Measurements from ENCODE around the gene MRPS33.
"Not testable (repeated sequence)": the region's sequence is repeated elsewhere in the genome, so short reads cannot be mapped to it uniquely, and the experiment has no call there.

Gene MRPS33

DNA sequence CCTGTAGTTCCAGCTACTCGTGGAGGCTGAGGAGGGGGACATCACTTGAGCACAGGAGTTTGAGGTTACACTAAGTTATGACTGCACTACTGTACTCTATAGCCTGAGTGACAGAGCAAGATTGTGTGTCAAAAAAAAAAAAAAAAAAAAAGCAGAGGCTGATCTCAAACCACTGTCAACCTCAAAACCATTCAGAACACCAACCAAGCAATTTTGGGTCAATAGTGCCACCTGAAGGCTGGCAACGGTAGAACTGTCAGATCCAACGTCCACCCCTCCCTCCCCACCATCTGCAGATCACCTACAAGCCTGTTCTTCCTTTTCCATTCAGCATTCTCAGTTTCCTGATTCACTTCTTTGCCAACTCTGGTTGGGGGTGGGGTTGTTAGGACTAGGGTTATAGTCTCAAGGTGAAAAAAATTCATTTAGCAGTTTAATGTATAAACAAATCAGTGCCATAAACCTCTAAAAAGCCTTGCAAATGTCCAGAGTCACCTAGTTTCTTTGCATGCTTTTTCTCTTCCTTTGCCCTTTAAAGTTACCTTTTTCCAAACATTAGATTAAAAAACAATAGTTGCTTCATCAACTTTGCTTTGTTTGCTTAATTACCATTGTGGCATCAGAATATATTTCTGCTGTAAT lies 2.6 kb downstream of the MRPS33 start:
- no peak for FAIRE-seq

DNA sequence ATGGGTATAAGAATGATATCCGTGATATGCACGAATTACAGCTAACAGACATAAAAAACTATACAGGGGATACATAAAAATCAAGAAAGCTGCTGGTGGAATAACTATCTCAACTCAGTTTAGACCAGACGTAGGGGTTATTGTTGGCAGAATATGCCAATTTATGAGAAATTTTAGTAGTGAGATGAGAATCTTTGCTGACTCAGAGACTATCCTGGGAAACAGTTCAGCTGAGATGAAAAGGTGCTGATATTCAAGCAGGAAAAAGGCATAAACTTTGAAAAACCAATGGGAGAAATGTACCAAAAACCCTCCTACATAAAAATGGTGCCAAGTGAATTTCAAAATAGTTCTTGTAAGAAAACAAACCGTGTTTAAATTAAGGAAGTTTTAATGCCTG lies 3.3 kb downstream of the MRPS33 start:
- FAIRE-seq = no peak

DNA sequence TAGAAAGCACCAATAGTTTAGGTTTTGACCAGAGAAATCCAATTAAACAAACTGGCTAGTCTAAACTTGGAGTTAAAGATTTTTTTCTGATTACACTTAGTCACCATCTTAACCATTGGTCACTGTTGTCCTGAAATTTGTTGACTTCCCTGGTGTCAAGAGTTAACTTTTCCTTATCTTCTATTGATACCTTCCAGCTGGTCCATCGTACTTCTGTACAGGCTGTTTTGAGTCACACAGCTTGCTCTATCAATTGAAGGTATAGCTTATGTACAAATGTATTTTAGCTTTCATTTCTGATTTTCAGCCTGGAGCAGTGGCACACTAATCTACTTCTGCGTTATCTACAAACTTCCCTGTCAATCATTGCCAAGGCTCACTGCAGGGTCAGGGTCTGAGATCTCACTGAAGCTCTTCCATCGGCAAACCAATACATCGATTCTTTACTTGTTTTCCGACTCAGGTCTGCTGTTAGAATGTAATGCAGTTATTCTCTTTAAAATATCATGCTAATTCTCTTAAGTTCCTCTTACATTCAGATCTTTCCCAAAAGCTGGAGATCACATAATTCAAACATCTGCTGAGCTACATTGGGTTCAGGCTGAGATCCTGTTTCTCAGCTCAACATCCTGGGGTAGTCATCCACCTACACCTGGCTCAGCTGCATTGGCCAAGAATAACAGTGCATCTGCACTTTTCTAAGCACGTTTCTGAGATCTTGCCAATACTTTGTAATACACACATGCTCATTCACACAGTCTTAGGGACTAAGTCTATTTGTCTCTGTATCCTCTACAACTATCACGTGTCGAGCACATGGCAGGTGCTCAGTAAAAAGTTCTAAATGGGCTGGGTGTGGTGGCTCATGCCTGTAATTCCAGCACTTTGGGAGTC lies 11.3 kb downstream of the MRPS33 start:
- no peak for FAIRE-seq

DNA sequence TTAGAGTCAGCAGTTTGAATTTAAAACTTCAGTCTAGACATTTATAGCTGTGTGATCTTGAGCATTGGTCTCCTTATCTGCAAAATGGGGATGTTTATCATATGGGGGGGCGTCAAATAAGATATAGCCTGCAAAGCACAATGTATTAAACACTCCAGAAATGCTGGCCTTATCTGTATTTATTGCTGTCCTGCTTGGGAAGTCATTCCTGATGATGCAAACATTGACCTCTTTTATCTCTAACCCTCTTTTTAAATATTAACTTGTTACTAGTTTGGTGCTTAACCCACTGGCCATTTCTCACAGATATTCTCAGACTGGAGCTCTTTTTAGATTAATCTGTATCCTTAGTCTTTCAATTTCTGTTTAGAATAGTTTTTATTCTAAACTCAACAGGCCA lies 13.2 kb downstream of the MRPS33 start:
- no peak for FAIRE-seq

DNA sequence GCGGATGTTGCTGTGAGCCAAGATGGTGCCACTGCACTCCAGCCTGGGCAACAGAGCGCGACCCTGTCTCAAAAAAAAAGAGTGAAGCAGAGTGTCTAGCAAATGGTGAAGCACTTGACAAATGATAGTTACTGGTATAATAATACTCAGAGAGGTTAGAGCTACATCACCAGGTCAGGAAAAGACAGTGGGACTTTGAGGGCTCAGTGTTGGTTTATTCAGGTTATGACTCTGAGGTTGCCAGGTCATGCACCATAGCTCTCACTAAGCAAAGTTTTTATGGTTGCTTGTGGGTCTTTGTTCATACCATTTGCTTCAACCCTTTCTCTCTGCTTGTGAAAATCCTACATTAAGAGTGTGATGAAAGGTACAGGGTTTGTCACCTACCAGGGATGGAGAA lies 13.6 kb downstream of the MRPS33 start:
- FAIRE-seq = no peak

DNA sequence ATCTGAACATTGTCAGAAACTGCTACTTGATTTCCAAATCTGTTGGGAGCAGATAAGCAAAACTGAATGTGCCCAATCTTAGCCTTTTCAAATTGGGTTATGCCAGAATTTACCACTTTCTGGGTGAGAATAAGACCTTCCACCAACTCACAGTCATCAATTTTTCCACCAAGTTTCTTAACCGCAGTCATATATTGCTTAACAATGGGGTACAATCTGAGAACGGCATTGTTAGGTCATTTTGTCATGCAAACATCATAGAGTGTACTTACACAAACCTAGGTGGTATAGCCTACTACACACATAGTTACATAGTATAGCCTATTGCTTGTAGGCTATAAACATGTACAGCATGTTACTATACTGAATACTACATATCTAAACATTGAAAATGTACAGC lies 16.0 kb downstream of the MRPS33 start:
- FAIRE-seq = no peak

DNA sequence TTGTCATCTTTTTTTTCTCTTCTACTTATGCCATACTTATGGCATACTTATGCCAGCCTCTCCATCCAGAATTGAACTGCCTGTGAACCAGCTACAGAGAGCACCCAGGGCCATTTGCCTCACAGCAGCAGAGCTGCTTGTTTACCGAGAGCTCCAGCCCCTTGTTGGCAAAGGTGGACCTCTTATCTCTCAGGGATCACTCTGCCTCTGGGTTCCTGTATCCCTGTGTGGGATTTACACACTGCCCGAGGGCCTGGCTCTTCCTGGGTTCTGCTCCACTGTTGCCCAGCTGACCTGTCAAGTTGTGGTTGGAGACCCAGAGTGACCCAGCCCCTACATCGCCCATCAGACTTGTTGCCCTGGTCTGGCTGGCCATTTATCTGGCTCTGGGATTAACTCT lies 22.3 kb downstream of the MRPS33 start:
- no peak for FAIRE-seq

DNA sequence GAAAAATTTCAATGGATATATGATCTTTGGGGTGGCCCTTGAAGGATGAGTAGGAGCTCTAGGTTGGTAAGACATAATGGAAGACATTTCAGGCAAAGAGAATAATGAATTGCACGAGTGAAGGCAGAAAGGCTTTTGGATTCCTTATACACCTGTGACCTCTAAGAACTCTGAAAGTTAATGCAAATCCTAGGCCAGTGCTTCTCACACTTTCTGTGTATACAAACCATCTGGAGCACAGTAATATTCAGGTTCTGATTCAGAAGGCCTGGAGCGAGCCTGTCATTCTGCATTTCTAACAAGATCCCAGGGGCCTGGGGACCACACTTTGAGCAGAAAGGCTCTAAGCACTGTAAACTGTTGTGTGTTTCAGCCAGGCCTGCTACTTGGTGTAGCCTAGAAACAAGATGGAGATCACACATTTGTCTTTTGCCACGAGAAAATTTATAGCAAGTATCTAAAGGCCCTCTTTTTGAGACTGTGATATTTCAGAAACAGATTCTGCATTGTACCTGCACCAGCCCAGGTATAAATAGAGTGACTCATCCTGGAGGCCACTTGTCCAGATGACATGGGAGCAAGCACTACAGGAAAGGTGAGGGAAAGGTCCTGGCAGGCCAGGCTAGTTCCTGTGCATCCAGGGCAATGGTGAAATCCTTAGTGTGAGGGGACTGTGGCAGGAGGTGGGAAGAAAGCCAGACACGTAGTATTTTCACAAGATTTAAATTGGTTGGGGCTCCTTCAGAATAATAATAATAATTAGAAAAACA lies 24.4 kb downstream of the MRPS33 start:
- FAIRE-seq = no peak

DNA sequence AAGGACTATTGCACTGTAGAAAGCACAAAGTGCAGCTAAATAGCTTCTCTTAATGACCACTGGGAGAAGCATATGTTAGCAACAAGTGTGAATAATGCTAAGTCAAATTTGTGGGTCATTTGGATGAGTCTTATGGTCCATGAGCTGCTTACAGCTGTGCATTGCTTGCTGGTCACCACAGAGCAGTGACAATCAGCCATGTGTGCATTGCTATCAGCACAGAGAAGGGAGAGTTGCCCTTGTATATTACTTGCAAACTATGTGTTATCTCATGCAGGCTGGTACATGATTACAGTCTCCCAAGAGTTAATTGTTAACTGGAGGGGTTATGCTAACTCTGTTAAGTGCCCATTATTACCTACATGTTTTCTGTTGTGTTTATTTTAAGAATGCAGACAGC lies 25.7 kb downstream of the MRPS33 start:
- no peak for FAIRE-seq

DNA sequence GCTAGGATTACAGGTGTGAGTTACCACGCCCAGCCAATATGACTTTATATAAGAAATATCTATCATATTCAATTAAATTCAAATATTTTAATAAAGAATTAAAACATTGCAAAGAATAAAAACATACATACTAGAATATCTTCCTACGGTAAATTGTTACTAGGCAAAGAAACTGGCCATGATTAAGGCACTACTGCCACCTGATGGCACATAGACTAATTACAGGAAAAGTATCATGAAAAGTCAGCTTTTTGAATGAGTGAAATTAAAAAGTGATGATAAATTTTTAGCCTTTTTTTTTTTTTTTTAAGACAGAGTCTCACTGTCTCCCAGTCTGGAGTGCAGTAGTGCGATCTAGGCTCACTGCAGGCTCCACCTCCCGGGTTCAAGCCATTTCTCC lies 30.9 kb downstream of the MRPS33 start:
- no peak for FAIRE-seq

DNA sequence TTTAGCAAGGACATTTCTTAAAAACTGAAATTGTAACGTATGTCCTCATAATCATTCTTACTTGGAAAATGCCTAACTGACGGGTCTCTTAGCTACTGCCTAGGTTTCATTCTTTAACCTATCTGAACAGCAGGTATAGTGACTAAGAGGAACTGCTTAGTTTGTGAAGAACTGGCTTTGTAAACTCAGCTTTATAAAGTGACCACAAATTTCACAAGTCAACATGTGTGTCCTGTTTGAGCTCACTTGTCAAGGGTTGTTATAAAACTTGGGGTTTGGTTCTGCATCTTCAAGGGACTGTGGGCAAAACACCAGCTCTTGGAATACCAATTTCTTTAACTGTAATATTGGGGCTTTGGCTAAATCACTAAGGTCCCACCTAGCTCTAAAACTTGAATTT lies 32.2 kb downstream of the MRPS33 start:
- FAIRE-seq = no peak

DNA sequence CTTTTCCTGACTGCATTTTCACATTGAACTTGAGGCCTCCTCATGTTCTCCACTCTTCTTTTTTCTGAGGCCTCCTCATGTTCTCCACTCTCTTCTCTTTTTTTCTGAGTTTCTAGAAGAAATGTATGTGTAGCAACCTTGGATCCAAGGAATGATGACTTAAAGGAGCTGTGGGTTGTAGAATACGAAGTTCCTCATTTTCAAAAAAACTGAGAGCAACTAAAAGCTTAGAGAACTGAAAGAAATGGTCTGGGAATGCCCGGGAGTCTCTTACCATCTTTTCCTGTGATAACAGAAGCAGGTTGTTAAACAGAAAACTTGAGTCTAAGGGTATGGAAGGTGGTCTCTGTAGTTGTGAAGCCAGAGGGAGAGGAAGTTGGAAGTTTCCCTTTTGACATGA lies 32.8 kb downstream of the MRPS33 start:
- no peak for FAIRE-seq

DNA sequence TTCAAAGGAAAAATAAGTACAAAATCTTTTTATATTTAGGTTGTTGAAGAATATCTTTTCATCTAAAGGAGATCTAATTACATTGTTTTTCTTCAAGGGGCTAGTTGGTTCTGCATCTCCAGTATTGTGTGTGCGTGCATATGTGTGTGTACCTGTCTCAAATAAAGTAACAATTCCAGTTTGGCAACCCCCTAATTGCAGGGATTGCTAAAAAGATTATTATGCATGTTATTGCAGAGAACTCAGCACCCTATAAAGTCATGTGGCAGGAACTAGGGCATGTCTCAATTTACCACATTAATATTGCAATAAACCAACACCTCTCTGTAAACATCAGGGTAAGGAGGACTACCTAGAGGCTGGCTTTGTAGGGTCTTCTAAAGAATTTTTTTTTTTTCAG lies 37.0 kb downstream of the MRPS33 start:
- no peak for FAIRE-seq

DNA sequence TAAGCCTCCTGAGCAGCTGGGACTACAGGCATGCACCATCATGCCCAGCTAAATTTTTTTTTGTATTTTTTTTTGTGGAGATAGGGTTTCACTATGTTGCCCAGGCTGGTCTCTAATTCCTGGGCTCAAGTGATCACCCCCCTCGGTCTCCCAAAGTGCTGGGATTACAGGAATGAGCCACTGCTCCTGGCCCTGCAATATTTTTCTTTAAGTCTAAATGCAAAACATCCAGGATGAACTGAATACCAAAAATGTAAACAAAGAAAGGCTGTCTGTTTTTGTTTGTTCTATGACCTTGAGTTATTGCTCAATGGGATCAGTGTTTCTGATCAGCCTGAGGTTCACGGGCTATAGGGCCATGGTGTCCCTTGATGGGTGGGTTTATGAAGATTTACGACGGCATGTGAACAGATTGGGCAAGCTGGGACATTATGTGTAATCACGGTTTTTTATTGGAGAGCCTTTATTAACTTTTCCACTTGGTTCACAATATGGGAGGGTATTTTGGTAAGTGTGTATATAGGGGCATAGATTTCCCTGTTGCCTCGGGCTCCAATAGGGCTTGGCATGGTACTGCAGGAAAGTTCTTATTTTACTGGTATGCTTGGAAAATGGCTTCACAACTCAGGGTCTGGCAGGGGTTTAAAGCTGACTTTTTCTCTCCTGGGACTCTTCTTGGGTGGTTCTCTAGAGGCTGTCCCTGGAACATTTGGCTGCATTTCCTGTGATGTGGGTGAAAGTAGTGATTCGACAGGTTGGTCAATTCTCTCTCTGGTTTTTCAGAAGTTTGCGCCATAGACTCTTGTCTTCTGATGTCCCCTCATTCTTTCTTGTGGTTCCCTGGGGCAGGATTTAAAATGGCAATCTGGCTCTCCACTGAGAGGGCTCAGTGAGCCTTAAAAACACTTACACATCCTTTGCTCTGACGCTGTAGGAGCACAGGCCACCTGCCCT lies 41.6 kb downstream of the MRPS33 start:
- no peak for FAIRE-seq

DNA sequence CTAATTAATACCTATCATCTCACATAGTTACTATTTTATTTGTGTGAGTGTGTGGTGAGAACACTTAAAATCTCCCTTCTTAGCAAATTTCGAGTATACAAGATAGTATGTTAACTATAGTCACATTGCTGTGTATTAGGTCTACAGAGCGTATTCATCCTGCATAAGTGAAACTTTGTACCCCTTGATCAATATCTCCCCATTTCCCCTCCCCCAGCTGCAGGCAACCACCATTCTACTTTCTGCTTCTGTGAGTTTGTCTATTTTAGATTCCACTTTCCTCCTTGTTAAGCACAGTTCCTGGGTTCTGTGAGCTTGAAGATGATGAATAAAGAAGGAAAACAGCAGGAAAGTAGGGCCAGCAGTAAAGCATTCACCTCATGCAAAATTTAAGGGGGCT lies 42.4 kb downstream of the MRPS33 start:
- FAIRE-seq = no peak

DNA sequence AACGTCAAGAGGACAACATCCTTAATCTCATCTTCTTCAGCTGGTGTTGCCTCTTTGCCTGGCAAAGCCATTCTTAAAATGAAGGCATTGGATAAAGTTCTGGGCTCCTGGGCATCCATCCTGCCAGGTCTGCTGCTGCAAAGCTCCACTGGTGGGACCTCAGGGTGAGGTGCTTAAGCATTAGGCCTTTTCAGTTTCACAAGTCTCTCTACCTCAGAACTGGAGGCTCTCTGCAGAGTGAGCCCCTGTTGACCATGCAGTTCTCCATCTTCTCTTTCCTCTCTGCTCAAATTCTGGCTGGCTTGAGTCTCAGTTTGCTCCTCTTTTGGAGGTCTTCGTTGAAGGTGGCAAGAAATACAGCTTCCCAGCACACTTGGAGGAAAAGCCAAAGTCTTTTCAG lies 47.3 kb downstream of the MRPS33 start:
- FAIRE-seq = no peak

DNA sequence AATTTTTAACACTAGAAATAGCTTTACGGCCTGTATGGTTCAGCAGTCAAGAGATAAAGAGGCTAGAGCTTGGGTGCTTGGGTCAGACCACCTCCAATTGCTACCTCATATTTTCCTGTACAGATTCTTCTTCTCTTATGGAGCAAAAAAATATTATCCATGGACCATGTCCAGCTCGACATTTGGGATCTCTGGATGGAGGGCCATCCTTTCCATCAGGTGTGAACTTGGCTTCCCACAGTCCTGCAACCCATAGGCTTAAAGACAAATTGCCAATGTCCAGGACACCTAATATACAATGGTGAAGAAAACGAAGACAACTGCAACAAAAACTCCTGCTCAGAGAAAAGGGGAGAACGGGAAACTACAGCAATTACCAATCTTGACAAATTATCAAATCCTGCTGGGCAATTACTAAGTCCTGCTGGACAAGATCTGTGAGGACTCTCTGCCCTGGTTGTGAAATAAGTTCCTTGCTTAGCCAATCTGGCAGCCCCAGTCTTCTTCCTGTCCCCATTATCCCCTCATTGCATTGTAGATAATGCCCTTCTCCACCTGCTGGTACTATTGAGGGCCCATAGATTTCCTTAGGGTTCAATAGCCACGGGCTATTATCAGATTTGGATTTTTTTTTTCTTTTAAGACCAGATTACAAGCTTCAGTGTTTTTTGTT lies 48.1 kb downstream of the MRPS33 start:
- FAIRE-seq = no peak

DNA sequence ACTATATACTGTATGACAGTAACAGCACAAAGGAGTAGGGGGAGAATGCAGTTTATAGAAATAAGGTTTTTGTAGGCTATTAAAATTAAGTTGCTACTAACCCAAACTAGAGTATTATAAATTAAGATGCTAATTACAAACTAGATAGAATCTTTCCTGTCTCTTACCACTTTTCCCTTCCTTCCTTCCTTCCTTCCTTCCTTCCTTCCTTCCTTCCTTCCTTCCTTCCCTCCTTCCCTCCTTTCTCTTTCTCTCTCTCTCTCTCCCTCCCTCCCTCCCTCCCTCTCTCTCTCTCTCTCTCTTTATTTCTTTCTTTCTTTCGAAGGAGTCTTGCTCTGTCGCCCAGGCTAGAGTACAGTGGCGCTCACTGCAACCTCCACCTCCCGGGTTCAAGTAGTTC lies 53.6 kb downstream of the MRPS33 start:
- no peak for FAIRE-seq

DNA sequence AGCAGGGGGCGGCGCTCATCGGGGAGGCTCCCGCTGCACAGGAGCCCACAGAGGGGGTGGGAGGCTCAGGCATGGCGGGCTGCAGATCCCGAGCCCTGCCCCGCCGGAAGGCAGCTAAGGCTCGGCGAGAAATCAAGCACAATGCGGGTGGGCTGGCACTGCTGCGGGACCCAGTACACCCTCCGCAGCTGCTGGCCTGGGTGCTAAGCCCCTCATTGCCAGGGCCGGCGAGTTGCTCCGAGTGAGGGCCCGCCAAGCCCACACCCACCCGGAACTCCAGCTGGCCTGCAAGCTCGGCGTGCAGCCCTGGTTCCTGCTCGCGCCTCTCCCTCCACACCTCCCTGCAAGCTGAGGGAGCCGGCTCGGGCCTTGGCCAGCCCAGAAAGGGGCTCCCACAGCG lies 57.8 kb downstream of the MRPS33 start:
- not testable (repeated sequence) for FAIRE-seq
